ENCODE data around the gene TTC28. TPM values are rescaled to one million over a fixed set of nuclear protein-coding genes. Genes with fewer than 3 reads are reported as not detected.

The TTC28 gene
- total RNA-seq, 1 experiment from 2014 or later: 0.12 TPM

DNA sequence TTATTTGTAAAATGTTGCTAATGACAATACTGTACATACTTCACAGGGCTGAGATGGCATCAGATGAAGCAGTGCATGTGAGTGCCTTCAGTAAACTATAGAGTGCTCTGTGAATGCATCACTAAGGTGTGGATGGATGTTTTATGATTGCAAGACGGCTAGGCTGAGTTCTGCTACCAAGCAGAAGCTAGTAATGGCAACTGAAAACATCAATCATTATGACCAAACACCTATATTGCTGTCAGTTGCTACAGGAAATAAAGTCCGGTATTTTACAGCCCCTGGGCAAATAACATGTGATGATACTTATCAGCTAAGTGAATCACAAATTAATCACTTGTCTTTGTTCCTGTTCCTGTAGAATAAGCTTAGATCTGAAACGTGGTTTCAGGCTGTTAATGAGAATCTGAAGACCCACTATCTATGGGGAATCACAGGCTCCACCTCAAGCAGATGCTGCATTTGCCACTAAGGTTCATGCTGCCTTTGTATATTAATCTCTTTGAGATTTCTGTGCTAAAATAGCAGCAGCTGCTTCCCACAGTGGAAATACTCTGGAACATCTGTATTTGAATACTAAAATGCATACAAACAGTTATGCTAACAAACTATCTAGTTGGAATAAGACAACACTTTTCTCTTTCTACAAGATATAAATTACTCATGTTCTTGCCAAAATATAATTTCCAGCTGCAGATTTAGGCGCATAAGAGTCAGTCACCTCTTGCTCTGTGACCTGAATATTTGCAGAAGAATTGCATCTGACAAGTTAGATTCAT is 506.6 kb downstream of the TTC28 start:
- intact Hi-C loops (cut with micrococcal nuclease): no loop called here
- ATAC-seq: no peak
- DNase-seq (ENCODE audit: low read depth, low spot score): no peak
- no peak overlapping the region for H3K9ac ChIP-seq (ENCODE audit: low read length)
- no peaks in the 10 kb centered on the region for H3K4me1 ChIP-seq (ENCODE audit: control insufficient read depth in 1 of 2, insufficient read depth in 2 of 2, low read length in 2 of 2)
- H2AFZ ChIP-seq (ENCODE audit: low read depth, low read length, poor library complexity, severe bottlenecking): no peak overlapping the region
- BruUV-seq (replicated peaks): no TSS peak
- CTCF ChIA-PET: no interaction called here
- H3K9me3 ChIP-seq (ENCODE audit: control insufficient read depth in 1 of 2, insufficient read depth in 1 of 2, low read depth in 1 of 2, low read length in 2 of 2): no peaks in the 10 kb centered on the region
- H3K4me3 ChIP-seq (replicated peaks in 1 of 2; ENCODE audit: low read depth in 1 of 2, low read length in 2 of 2): no peak overlapping the region
- no peaks in the 10 kb centered on the region for H4K20me1 ChIP-seq (ENCODE audit: insufficient read depth)
- H3K27ac ChIP-seq (ENCODE audit: low read depth, low read length): no peak overlapping the region
- H3K79me2 ChIP-seq (ENCODE audit: insufficient read depth, low read length): no peaks in the 10 kb centered on the region
- H3K4me2 ChIP-seq (ENCODE audit: low read length): no peak overlapping the region
- RAD21 ChIA-PET (ENCODE audit: low non-redundant PET in 1 of 2, low total read pairs in 2 of 2, uncharacterized antibody in 2 of 2, unreplicated experiment in 2 of 2): no interaction called here
- H3K27me3 ChIP-seq (ENCODE audit: insufficient read depth, low read length): peaks cover 55% of the 10 kb centered on the region
- no peak for TF ChIP-seq CTCF (IDR thresholded peaks at IDR 0.05 in 2 of 3, conservative IDR thresholded peaks at IDR 0.05 in 1 of 3; ENCODE audit: borderline replicate concordance in 1 of 3, insufficient read depth in 1 of 3, low read depth in 2 of 3, low read length in 2 of 3)
- no peak for TF ChIP-seq ZFX (IDR thresholded peaks at IDR 0.05)
- TF ChIP-seq EGR1 (IDR thresholded peaks at IDR 0.05; ENCODE audit: low read depth): no peak
- no peak for TF ChIP-seq SRF (IDR thresholded peaks at IDR 0.05; ENCODE audit: low read depth)
- TF ChIP-seq YY1 (IDR thresholded peaks at IDR 0.05; ENCODE audit: extremely low read depth, insufficient replicate concordance, low read depth, low read length): no peak
- no peak for TF ChIP-seq POLR2AphosphoS5 (IDR thresholded peaks at IDR 0.05; ENCODE audit: low read depth, low read length)
- TF ChIP-seq POLR2A (IDR thresholded peaks at IDR 0.05; ENCODE audit: borderline replicate concordance, extremely low read depth, insufficient read depth, insufficient read length): no peak
- no peak for TF ChIP-seq JUND (IDR thresholded peaks at IDR 0.05)
- no peak for TF ChIP-seq ELF1 (IDR thresholded peaks at IDR 0.05; ENCODE audit: borderline replicate concordance, low read depth)
- TF ChIP-seq, protein P1, sequence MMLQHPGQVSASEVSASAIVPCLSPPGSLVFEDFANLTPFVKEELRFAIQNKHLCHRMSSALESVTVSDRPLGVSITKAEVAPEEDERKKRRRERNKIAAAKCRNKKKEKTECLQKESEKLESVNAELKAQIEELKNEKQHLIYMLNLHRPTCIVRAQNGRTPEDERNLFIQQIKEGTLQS (IDR thresholded peaks at IDR 0.05): no peak
- TF ChIP-seq RAD21 (IDR thresholded peaks at IDR 0.05; ENCODE audit: low read depth): no peak
- no peak for TF ChIP-seq EZH2phosphoT487 (IDR thresholded peaks at IDR 0.05; ENCODE audit: borderline replicate concordance)
- no peak for TF ChIP-seq REST (IDR thresholded peaks at IDR 0.05; ENCODE audit: low read depth)
- TF ChIP-seq FOSL1 (IDR thresholded peaks at IDR 0.05; ENCODE audit: low read depth): no peak
- TF ChIP-seq CEBPB (IDR thresholded peaks at IDR 0.05; ENCODE audit: low read depth): no peak
- TF ChIP-seq SIN3A (IDR thresholded peaks at IDR 0.05; ENCODE audit: low read depth): no peak
- no peak for TF ChIP-seq EZH2 (IDR thresholded peaks at IDR 0.05)
- no peak for TF ChIP-seq CBX3 (IDR thresholded peaks at IDR 0.05; ENCODE audit: low read depth)
- TF ChIP-seq ZBTB33 (IDR thresholded peaks at IDR 0.05; ENCODE audit: extremely low read depth, insufficient replicate concordance, low read length): no peak
- TF ChIP-seq TCF7L2 (IDR thresholded peaks at IDR 0.05; ENCODE audit: borderline replicate concordance, extremely low read depth, insufficient read depth, insufficient read length): no peak
- H3K9me2 ChIP-seq (ENCODE audit: insufficient read depth): no peaks in the 10 kb centered on the region
- H3K36me3 ChIP-seq (ENCODE audit: control insufficient read depth in 1 of 2, insufficient read depth in 2 of 2, low read length in 2 of 2): no peaks in the 10 kb centered on the region
- POLR2A ChIA-PET: no interaction called here
